Urinary bladder (tissue), 4 donors: ENCODE results near the gene UPP2. TPM values are rescaled to one million over a fixed set of nuclear protein-coding genes. Genes with fewer than 3 reads are reported as not detected.

ENCODE experiments used
- DNase-seq: peaks from one replicate; pipeline ENCODE4 v3.0.0-alpha.2; 2015; ENCODE audit errors: extremely low spot score
- H3K27ac ChIP-seq: one replicate; pipeline ENCODE4 v1.5.1; 2013; ENCODE audit warnings: low read depth, mild to moderate bottlenecking, moderate library complexity
- H3K36me3 ChIP-seq: one replicate; pipeline ENCODE4 v1.6.1; 2013; ENCODE audit warnings: mild to moderate bottlenecking, moderate library complexity; ENCODE audit not compliant: insufficient read depth
- H3K4me1 ChIP-seq: one replicate; pipeline ENCODE4 v1.6.1; 2013; ENCODE audit warnings: mild to moderate bottlenecking, moderate library complexity; ENCODE audit not compliant: insufficient read depth
- H3K4me3 ChIP-seq: one replicate; pipeline ENCODE4 v1.5.1; 2013; ENCODE audit warnings: low read depth, low read length
- WGBS: extraction: QIAGEN DNeasy Blood & Tissue Kit; methylation state at CpG from one replicate; pipeline ENCODE4 v1.1.7; 2013; 5-methylcytosine and 5-hydroxymethylcytosine counted together
- polyA plus RNA-seq: library from polyadenylated mRNA; stranded (reverse); fragments of 200-250 nt; gene quantifications from one replicate; pipeline ENCODE4 v1.2.3, GENCODE V29; 2013
- total RNA-seq: library from RNA; depleted of rRNA; stranded (reverse); fragments of >200 nt; gene quantifications from one replicate; pipeline ENCODE4 v1.2.3, GENCODE V29; 2014
- donor health status: healthy with polysubstance abuse.
- donor health status: healthy.

Gene UPP2
- total and polyA plus RNA-seq, 2 donors: 0.16 TPM; not detected in 1

- no peaks in the 10 kb centered on the region for H3K4me1 ChIP-seq
- H3K36me3 ChIP-seq: no peaks in the 10 kb centered on the region
- DNase-seq: no peak
- WGBS: 33% methylated on average over 3 of the region's 3 CpGs
- H3K27ac ChIP-seq: no peak overlapping the region
- H3K4me3 ChIP-seq: no peak overlapping the region
Observed at GRCh38 chr2:158178646-158179045, 77.0 kb downstream of the UPP2 start.

GRCh38 chr2:158179660-158180059 lies 78.0 kb downstream of the UPP2 start:
- H3K27ac ChIP-seq: no peak overlapping the region
- 15% methylated on average over 2 of the region's 2 CpGs for WGBS
- no peak overlapping the region for H3K4me3 ChIP-seq
- H3K4me1 ChIP-seq: no peaks in the 10 kb centered on the region
- DNase-seq: no peak
- H3K36me3 ChIP-seq: no peaks in the 10 kb centered on the region

GRCh38 chr2:158181171-158181570 lies 79.5 kb downstream of the UPP2 start:
- 92% methylated on average over 2 of the region's 2 CpGs for WGBS
- DNase-seq: no peak
- no peaks in the 10 kb centered on the region for H3K4me1 ChIP-seq
- no peak overlapping the region for H3K27ac ChIP-seq
- H3K4me3 ChIP-seq: no peak overlapping the region
- no peaks in the 10 kb centered on the region for H3K36me3 ChIP-seq

- 50% methylated on average over 3 of the region's 3 CpGs for WGBS
Observed at GRCh38 chr2:158182676-158183295, 81.1 kb downstream of the UPP2 start.

GRCh38 chr2:158184001-158184400 lies 82.3 kb downstream of the UPP2 start:
- no peaks in the 10 kb centered on the region for H3K4me1 ChIP-seq
- WGBS: 82% methylated on average over 1 of the region's 1 CpG
- H3K27ac ChIP-seq: no peak overlapping the region
- no peaks in the 10 kb centered on the region for H3K36me3 ChIP-seq
- no peak for DNase-seq
- H3K4me3 ChIP-seq: no peak overlapping the region

More at GRCh38 chr2:158182676-158183295, 81.1 kb downstream of the UPP2 start:
- Histone ChIP-seq H3K4me1 (no peaks in the 10 kb centered on the region), H3K36me3 (no peaks in the 10 kb centered on the region), H3K4me3 (no peak overlapping the region), H3K27ac (no peak overlapping the region)
- DNase-seq: no peak

- Histone ChIP-seq H3K36me3 (no peaks in the 10 kb centered on the region), H3K27ac (no peak overlapping the region), H3K4me3 (no peak overlapping the region), H3K4me1 (no peaks in the 10 kb centered on the region)
- DNase-seq: no peak
- WGBS: 83% methylated on average over 3 of the region's 3 CpGs
Observed at GRCh38 chr2:158184556-158185343, 83.1 kb downstream of the UPP2 start.

Other genes with a start within 250 kb of the UPP2 start
- gene ACVR1, start 225.5 kb upstream of the UPP2 start, total RNA-seq: 25.1 TPM
- 29.7 TPM for gene ACVR1, start 225.5 kb upstream of the UPP2 start, polyA plus RNA-seq